Pulmonary artery endothelial cell (primary cell): ENCODE measurements around the gene ANKRD60. TPM values are rescaled to one million over a fixed set of nuclear protein-coding genes. Genes with fewer than 3 reads are reported as not detected.

Experiments used
- DNase-seq: peaks from one replicate; pipeline ENCODE4 v3.0.0-alpha.2; 2011; ENCODE audit warnings: low read depth, low spot score
- total RNA-seq: library from RNA; depleted of rRNA; stranded (reverse); fragments of >200 nt; gene quantifications from 2 replicates; pipeline ENCODE4 v1.2.3, GENCODE V29; 2014

ANKRD60 gene
- total RNA-seq, 1 donor from 2014 or later: 0.07 TPM

GRCh38 chr20:58224097-58224496 lies 4.4 kb downstream of the ANKRD60 start:
- DNase-seq: no peak

- no peak for DNase-seq
Measured at GRCh38 chr20:58223358-58223941, 5.0 kb downstream of the ANKRD60 start.

DNA sequence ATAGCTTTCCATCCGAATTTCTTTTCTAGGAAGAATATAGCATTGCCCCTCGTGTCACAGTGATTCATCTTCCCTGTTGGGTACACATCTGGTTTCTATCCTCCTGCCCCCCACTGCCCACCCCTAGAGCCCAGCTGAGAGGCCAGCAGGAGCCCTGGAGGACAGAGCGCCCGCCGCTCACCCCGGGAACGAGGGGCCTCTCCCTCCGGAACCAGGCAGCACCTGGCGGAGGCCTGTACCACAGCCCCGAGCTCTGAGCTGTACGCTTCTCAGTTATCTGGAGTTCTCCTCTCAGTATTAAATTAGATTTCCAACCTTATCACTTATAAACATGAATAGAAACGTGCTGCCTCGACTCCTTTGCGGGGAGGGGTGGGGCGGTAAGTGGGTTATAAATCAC lies 6.0 kb downstream of the ANKRD60 start:
- no peak for DNase-seq

DNA sequence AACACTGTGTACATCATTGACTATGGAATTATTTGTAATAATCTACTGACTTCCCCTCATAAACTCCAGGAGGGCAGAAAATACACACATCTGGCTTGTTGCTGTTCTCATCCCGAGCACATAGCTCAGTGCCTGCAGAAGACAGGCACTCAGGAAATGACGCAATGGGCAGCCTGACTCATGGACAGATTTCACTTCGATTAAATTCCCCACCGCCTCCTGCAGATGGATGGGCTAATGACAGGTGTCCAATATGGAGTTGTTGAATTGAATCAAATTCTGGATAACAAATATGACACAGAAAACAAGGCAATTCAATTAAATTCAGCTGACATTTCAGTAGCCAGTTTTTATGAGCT lies 9.1 kb downstream of the ANKRD60 start:
- no peak for DNase-seq

GRCh38 chr20:58218665-58219341 lies 9.7 kb downstream of the ANKRD60 start:
- DNase-seq: no peak

DNA sequence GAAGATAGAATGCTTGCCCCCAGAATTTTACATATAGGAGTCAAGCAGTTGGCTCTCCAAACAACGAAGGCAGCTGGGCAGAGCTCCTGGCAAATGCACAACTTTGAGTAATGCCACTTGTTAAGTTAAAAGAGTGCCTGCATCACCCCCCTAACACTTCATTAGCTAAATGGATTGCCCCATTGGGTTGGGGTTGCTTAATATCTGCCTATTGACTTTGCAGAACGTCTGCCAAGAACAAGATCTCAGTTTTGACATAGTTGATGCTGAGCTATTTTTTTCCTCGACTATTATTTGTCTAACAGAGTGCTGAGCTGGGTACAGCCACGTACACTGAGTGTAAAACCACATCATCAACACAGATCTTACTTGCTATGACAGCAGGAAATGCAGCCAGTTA lies 12.1 kb downstream of the ANKRD60 start:
- DNase-seq: no peak

GRCh38 chr20:58215116-58215515 lies 13.3 kb downstream of the ANKRD60 start:
- no peak for DNase-seq

- no peak for DNase-seq
Measured at GRCh38 chr20:58214310-58214709, 14.1 kb downstream of the ANKRD60 start.

DNA sequence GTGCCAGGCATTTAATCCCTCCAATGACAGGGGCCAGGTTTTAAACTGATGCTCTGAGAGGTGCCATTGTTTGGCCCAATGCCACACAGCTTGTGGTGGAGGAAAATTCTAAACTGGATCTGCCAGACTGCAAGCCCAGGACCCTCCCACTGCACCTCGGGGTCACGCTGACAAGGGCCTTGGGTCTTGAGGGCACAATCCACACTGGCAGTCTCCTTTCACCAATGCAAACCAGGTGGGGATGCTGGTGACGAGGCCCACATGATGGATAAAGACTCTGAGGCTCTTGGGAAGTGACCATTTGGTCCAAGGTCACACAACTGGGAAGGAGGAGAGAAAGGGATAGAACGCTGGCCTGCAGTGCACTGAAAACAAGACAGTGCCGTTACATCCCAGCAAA lies 14.7 kb downstream of the ANKRD60 start:
- DNase-seq: no peak

- no peak for DNase-seq
Measured at GRCh38 chr20:58213121-58213520, 15.3 kb downstream of the ANKRD60 start.

DNA sequence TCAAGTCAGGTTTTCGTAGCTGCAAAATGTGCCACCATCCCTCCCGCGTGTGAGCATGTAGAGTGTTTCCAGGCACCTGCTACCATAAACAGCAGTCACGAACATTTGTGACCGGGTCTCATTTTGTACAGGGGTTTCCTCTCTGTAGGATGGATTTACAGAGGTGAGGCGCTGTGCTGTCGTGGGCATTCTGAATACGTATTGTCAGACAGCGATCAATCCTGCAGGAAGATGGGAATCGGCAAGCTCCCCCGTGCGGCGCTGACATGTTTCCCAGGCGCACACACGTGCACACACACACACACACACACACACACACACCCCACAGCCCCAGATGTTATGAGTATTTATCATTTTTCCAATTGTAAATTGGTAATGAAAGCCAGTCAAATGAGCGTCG lies 15.8 kb downstream of the ANKRD60 start:
- DNase-seq: no peak

DNA sequence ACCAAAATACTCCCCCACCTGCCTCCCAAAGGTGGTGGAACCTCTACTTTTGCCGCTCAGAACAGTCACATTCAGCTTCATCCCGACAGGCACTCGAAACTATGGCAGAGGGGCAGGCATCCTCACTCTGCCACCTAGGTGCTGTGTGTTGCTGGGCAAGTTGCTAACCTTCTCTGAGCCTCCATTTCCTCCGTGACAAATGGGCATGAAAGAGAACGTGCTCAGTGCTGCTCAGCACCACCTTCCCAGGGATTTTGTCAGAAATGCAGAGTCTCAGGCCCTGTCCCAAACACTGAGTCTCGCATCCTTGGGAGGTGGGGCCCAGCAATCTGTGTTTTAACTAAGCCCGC lies 18.1 kb downstream of the ANKRD60 start:
- DNase-seq: no peak

GRCh38 chr20:58209652-58210397 lies 18.6 kb downstream of the ANKRD60 start:
- DNase-seq: no peak

DNA sequence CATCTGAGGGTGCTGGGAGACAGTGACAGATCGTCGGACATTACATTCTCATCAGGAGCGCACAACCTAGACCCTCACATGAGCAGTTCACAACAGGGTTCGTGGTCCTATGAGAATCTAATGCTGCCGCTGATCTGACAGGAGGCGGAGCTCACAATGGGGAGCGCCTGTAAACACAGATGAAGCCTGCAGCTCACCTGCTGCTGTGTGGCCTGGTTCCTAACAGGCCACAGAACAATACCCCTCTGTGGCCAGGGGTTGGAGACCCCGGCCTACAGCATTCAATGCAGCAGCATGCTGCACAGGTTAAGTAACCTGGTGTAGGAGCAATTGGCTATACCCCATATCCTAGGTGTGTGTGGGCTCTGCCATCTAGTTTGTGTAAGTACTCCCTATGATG lies 19.5 kb downstream of the ANKRD60 start:
- DNase-seq: no peak

DNA sequence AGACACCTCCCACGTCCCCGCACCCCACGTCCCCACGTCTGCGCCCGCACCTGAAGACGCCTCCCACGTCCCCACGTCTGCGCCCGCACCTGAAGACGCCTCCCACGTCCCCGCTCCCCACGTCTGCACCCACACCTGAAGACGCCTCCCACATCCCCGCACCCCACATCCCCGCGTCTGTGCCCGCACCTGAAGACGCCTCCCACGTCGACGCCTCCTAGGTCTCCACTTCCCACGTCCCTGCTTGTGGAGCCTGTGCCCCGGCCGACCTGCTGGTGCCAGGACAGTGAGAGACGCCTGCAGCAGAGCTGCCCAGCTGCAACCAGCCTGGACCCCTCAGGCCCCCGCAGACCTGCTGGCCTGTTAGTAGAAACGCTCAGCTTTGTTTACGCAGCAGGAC lies 22.6 kb downstream of the ANKRD60 start:
- no peak for DNase-seq

- no peak for DNase-seq
Measured at GRCh38 chr20:58202044-58202443, 26.4 kb downstream of the ANKRD60 start.

- DNase-seq: no peak
Measured at GRCh38 chr20:58201616-58202015, 26.8 kb downstream of the ANKRD60 start.

DNA sequence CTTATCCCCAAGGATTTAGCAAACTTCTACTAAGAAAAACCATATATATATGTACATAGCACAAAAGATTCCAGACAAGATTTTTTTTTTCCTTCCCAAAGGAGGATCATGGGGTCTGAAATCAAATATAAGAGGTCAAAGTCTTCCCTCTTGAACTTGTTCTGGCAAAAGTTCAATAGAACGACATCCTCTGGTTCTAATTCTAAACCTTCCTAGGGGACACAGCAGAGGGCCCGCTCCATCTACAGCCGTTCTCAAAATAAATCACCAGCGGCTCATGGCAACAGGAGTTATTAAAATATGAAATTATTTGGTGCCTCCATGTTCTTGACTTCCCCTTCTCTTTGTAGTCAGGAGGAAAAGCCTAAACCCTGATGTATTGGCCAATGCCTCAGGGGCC lies 29.0 kb downstream of the ANKRD60 start:
- no peak for DNase-seq

GRCh38 chr20:58198901-58199355 lies 29.5 kb downstream of the ANKRD60 start:
- DNase-seq: no peak

- no peak for DNase-seq
Measured at GRCh38 chr20:58198384-58198783, 30.1 kb downstream of the ANKRD60 start.

DNA sequence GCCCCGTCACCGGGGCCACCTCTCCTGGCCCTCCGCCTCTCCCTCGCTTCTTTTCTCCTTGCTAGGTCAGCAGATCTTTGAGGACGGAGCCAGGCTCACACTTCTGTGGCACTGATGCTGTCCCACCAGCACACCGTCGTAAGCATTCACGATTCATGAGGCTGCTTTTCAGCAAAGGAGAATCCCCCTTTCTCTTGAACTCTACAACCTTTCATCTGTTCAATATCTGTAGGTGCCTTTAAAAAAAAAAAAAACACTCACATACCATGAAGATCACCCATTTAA lies 31.3 kb downstream of the ANKRD60 start:
- DNase-seq: no peak

DNA sequence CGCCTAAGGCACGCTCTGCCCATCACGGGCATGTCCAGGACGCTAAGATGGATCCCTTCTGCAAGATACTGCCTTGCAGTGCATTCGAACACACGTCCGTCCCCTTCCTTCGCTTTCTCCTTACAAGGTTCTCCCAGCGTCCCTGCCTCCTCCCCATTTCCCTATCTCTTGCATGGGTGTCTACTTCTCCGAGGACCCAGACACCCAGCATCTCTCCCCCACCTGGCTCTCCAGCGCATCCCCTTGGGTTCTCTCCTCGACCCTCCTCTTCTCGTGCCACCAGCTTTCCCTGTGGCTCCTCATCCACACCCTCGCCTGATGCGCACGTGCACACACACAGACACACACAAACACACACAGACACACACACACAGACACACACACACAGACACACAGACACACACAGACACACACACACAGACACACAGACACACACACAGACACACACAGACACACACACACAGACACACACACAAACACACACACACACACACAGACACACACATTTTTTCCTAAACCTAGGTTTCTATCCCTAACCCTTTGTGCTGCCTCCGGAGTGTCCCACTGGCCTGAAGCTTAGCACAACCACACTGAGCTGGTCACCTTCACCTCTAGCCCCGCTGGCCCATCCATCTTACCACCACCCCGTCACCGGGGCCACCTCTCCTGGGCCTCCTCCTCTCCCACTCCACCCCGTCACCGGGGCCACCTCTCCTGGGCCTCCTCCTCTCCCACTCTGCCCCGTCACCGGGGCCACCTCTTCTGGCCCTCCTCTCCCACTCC lies 31.9 kb downstream of the ANKRD60 start:
- no peak for DNase-seq
